GM21381 (cell line): ENCODE results near the gene ETNK2.

ENCODE experiments used
- ATAC-seq: cut with Tn5 transposase; IDR thresholded peaks from one replicate; pipeline ENCODE4 v1.9.1; 2021; ENCODE audit warnings: mild to moderate bottlenecking, moderate library complexity; ENCODE audit not compliant: unreplicated experiment

Gene ETNK2

DNA sequence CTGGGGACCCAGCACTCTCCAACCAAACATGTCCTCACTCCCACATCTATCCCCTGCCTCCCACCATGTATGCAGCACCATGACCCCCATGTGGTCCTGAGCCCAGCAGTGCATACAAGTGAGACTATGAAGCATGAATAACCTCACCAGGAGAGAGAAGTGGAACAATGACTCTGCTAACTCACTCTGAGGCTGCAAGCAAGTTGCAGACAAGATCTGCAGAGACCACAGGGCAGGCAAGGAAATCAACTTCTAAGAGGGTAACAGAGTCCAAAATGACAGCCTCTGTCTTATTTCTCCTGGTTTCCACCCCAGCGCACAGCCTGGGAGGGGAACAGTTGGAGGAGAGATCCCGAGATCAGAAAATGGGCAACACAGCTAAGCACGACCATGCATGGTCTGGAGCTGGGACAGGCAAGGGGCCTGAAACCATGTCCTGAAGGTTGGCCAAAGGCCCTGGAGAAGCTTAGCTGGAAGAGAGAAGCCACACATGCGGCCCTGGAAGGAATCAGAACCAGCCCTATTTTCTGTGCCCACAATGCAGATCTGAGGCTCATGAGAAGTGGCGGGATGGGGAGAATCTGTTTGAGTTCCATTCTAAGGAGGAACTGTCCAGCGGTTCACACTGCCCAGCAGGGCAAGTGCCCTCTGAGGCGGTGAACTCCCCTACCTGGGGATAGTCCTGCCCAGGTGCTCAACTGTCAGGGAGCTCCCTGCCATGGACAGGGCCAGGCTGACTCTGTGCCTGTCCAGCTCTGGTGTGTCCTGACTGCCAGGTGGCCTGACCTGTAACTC lies 26.8 kb upstream of the ETNK2 start:
- ATAC-seq = no peak

DNA sequence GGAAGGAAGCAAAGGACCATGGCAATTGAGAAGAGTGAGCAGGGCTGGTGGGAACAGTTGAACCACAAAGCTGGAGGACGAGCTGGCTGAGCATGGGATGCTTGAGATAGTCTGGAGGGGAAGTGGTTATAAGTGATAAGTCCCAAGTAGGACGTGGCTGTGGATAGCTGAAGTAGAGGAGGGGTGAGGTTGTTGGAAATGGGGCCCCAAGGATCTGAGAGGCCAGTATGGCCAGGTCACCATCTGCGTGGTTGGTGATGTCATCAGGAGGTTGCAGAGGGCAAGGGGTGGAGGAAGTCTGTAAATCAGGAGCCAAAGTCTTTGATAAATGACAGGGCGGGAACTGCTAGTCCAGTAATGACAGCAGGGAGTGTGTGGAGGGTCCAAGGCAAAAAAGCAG lies 25.3 kb upstream of the ETNK2 start:
- no peak for ATAC-seq

DNA sequence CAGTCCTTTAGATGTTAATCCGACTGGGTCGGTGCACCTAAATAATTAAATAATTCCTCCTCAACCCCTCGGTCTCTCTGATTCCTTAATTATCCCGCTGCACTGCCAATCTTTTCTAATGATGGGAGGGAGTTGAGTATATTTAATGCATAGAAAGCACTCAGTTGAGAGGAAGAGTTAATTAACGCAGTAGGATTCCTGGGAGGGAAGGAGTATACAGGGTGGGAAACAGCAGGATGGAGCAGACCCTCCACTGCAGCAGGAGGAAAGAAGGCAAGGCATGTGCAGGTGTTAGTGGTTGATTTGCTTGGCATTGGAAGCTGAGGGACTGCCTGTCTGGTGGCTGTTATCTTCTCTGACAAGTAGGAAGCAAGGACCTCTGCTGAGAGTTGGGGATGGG lies 24.2 kb upstream of the ETNK2 start:
- ATAC-seq = no peak

DNA sequence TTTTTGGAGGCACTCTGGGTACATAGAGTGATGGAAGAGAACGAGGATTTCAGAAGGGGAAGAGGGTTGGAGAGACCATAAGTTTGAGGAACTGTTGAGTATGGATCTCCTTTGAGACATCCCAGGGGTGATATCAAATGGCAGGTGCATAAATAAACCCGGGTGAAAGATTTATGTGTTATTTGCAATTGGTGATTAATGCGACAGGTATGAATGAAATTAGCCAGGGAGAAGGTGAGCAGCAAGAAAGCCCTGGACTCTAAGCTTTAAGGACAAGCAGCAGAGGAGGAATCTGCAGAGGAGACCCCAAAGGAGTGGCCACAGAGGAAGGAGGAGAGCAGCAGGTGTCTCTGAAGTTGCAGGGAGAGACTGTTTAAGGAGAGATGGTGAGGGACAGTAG lies 23.1 kb upstream of the ETNK2 start:
- no peak for ATAC-seq

DNA sequence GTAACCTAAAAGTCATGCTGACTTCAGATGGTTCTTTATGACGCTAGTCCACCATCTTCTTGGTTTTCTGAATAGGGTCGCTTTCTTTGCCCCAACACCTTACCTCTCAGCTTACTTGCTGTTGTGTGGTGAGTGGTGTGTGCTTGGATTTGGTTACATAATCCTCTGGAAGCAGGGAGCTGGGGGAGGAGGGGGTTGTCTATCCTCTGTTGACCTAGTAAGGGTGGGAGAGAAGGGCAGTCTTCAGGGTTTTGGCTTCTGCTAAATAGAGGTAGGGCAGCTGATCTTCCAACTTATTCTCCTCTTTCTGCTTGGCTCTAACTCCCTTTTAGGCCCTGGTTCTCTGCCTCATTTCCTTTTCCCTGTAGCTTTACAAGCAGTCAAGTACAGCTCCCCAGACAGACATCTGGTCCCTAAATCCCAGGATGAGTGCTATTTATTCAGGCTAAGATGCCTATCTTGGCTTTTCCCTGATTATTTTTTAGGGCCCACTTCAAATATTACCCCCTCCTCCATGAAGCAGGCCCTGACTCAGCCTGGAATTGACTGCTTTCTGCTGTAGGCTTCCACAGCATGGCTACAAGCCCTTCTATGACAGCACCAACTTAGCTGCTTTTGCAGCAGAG lies 20.7 kb upstream of the ETNK2 start:
- no peak for ATAC-seq

DNA sequence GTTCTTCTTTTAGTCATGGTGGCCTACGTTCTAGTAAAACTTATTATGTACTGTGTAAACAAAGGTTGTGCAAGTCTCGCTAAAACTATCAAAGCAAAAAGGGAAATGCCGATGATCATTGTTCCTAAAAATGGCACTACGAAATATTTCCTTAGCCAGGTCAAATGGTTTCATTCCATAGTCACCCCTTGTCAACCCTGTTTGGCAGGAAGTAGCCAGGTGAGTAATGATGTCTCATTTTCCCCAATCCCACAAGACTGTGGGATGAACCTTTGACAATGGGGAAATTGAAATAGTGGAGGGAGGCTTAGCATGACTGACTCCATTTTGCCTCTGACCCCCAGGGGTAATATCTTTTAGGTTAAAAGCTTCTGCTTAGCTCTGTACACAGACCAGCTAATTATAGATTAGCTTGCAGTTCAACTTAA lies 19.9 kb upstream of the ETNK2 start:
- no peak for ATAC-seq

DNA sequence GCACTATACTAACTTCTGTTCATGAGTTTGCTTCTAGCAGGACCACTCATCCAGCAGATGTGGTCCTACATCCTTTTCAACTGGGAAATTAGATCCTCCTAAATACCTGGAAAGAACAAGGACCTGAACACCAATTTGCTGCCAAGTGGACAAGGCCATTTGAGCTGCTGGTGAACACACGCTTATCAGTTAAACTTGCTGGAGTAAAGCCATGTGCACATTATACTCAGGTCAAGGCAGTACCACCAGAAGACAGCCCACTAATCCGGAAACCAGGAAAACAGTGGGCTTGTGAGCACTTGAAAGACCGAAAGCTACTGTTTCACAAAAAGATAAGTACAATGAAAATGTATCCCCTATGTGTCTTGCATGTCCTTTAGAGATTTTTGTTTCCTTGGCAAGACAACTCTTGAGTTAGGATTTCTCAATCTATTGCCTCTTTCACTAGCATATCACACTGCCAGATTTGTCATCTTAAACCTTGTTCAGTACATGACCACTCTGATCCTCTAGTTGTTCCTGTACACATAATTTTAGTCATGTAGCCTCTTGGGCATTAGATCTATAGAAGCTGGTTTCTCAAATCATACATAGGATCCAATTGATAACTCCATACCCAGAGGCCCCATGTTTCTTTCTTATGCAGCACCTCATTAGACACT lies 18.8 kb upstream of the ETNK2 start:
- no peak for ATAC-seq

DNA sequence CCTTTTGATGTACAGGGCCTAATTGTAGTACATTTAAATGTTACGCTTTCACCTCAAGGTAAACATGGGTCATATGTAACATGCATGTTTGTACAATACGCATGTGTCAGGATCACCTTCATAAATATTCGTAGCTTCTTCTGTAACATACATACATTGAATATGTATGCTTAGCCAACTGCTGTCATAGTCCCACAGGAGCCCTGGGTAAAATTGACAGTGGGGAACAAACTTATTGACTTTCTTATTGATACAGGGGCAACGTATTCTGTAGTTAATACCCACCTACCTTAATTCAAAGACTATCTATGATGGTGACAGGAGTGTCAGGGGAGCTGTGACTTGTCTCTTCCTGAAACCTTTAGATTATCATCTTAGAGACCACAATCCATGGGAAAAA lies 18.0 kb upstream of the ETNK2 start:
- ATAC-seq = no peak

DNA sequence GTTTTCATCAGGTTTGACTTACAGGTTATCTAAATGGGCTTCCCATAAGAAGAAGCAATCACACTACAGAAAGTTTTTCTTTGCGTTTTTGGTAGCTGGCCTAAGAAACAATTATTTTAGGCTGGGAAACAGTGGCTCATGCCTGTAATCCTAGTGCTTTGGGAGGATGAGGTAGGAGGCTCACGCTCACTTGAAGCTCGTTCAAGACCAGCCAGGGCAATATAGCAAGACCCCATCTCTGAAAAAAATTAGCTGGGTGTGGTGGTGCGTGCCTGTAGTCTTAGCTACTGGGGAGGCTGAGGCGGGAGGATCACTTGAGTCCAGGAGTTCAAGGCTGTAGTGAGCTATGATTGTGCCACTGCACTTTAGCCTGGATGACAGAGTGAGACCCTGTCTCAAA lies 15.9 kb upstream of the ETNK2 start:
- no peak for ATAC-seq

DNA sequence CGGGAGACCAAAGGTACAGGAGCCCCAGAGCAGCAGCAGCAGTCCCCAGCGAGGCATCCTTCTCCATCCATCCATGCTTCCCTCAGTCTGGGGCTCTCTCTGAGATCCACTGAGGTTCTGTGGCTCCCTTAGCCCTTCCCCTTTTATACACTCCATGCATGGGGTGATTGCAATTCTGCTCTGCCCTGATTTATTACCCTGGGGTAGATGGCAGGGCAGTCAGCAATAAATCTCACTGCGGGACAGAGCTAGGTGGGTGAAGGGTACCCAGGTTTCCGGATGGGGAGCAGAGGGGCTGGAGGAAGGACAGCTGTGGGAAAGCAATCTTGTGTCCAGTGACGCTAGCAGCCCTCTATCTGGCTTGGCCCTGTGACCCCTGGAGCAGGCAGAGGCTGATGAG lies 14.4 kb upstream of the ETNK2 start, which contains the start of gene REN:
TSS of gene REN (minus strand) at position 119 of the 400 bp plus-strand sequence. CDS start at position 75, 44 bp downstream.
- ATAC-seq = no peak

DNA sequence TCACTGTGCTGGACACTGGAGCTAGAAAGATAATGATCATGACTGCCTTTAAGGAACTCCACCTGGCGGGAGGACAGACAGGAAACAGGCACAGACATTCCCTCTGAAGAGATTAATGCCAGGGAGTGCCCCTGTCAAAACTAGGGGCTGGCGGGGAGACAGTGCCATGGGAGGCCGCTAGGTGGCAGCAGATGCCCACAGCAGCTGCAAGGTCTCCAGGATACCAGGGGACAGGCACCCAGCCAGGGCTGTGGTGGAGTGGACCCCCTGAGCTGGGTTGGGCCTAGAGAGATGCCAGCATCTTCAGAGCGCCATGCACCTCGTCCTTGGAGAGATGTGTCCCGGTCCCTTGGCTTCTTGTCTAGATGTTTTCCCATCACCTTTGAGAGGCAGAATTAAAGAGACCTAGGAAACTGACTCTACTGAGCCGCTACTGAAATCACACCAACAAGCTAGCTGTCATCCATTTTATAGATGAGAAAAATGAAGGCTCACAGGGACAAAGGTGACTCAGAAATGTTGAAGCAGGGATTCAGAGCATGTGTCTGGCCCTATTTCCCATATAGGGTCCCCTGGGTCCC lies 10.7 kb upstream of the ETNK2 start:
- ATAC-seq = no peak

DNA sequence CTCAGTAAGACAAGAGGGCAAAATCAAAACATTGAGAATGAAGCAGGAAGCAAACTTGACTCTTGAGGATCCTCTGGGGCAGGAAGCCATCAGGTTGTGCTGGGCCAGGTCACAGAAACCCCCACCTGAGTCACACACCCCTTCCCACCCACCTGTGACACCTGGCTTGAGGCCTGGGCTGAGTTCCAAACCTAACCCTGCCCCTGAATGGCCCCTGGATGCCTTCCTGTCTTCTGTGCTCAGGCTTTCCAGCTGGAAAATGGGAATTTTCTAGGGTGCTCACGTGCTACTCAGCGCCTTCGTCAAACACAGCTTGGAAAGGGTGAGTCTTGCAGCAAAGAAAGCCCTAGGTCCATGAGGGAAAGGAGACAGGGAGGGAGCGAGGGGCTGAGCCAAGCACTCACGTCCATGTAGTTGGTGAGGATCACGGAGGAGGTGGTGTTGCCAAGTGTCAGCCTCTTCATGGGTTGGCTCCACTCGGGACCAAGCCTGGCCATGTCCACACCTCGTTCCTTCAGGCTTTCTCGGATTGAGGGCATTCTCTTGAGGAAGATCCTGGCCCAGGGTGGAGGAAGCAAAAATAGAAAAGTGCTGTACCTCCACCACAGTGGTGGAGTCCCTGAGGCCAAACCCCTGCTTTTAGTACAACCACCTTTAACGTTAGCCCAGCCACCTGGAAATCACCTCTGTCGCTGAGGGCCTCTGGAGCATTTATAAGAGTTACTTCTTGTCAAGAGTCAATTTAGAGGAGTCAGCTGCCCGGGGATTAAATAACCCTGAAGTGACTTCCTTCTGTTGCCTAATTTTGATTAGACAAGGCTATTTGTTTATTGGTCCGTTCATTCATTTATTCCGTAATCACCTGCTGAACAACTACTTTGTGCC lies 10.0 kb upstream of the ETNK2 start:
- ATAC-seq = no peak

DNA sequence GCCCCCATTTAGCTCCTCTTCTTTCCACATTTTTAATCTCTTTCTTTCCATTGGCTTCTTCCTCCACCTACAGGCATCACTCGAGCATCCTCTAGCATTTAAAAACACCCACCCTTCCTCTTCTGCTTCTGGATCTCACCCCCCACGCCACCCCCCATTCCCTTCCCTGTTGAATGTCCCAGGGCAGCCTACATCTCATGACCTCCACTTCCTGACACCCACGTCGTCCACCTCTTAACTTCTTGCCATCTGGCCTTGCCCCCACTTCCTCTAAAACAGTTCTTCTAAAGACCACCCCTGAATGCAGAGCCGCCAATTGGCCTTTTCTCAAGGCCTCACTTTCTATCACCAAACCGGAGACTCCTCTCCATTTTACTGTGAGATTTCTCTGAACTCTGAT lies 6.1 kb upstream of the ETNK2 start:
- no peak for ATAC-seq

DNA sequence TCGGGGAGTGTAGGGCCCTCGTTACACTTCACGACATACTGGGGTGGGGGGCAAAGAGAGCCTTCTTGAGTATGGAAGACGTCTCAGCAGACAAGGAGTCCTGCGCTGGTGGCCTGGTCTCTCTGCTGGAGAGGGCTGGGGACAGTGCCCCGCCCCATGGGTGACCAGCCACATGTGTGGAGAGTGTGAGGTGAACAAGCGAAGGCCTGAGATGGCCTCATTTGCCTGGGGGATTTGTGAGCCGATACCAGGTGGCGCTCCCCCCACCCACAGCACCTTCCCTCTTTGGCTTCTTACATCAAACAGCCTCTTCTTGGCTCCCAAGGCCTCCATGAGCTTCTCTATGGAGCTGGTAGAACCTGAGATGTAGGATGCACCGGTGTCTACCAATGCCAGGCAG lies 4.0 kb upstream of the ETNK2 start:
- ATAC-seq = no peak

DNA sequence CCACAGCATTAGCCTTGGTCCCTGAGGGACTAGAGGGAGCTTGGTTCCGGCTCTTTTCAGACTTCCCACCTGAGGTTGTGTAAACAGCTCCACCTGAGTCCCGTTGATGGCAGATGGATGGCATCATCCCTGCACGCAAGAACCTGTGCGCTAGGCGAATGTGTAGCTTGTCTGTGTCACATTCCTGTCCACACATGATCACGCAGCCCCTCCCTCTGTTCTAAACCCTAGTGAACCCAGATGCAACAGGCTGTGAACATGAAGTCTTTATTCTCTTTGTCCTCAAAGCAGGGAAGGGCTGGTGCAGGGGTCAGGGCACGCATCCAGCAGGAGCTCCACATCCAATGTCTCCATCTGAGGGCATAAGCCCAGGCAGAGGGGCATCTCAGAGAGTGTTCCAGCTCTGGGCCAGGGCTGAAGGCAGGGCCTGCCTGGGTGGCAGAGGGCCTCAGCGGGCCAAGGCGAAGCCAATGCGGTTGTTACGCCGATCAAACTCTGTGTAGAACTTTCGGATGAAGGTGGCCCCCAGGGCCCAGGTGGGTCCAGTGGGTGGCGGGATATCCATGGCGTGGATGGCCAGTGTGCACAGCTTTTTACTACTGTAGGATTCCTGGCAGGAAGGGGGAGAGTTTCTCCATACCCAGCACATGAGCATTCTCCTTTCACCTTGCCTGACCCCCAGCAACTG lies 2.9 kb upstream of the ETNK2 start:
- no peak for ATAC-seq

DNA sequence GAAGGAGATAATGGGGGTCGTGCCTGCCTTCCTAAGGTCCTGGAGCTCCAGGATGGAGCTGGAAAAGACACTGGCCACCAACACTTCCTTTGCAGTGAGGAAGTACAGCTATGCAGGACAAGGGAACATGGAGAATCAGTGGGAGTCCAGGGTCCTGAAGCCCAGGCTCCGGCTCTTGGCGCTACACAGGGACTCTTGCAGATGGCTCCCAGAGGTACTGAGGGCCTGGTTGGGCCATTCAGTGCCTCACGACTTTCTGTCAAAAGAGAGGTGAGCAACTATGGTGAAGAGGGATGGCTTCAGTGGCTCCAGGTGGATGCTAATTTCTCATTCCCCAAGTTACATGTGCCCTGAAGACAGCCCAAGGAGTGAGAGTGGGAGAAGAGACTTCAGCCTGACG lies 1.8 kb upstream of the ETNK2 start:
- ATAC-seq = no peak

DNA sequence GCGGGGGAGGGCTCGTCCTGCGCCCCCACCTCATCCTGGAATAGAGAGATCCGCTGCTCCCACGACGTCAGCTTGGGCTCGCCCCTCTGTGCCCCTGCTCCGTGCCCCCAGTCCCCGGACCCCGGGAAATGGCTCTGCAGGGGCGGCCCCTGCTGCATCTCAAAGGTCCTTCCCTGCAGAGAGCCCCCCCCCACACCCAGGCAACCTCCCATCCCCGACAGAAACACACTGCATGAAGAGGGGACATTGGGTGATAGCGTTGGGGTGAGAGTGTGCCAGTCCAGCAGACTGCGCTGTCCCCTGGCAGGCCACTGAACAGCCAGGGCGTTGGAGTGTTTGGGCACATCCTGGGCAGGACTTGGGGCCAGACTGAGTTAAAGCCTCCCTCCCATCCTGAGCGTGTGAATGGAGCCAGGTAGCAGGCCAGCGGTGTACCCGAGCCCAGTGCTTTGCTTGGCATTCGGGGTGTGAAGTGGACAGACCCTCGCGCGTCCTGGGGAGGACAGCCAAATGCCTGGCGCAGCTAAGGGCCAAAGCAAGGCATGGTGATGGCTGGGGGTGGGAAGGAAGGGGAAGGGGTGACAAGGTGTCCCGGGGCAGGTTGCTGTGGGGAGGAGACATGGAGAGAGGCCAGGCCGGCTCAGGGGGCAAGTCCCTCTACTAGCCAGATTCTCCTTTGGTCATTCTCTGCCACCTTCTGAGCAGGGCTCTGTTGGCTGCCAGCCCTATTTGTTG lies 633 bp upstream of the ETNK2 start:
- ATAC-seq = no peak

DNA sequence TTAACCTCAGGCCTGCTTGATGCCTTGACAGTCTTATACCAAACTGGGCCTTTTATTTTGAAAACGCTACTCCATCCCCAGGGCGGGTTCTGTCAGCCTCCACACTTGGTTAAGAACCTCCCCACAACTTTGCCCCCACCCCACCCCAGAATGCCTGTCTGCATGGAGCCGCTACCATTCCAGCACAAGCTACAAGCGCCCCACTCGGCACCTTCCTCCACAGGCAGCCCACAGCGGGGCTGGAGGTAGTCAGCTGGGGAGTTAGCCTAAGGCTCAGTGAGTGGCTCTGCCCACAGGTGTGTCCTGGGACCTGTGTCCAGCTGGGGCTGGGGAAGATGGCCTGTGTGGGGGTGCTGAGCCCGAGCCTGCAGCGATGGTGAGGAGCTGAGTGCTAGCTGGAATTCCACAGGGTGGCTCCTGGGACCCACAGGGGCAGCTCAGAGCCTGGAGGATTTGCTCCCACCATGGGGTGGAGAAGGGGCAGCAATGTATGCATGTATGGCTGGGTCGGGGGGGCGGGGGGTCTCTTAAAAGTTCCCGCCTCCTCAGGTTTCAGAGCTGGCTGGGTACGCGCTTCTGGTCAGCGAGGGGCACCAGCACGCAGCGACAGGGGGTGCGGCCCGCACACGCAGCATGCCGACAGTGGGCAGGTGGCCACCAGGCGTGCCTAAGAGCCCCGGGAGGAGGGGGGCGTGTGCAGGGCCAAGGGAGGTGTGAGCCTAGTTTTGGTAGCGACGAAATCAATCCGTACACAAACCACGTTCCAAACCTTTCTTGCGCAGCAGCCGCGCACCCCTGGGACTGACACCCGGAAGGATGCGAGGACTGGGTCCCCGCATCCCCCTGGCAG lies 917 bp downstream of the ETNK2 start:
- no peak for ATAC-seq
